CD4-positive, alpha-beta T cell treated with Interleukin-15 for 1 hour (primary cell): Measurements from ENCODE around the gene NHLRC1.
A peak's percentile ranks its signal among the peaks of the same experiment; 100 is the strongest.
"Not testable (repeated sequence)": the region's sequence is repeated elsewhere in the genome, so short reads cannot be mapped to it uniquely, and the experiment has no call there.

Experiments
- DNase-seq: peaks from one replicate; pipeline ENCODE4 v3.0.0-alpha.2; 2020

The NHLRC1 gene

DNA sequence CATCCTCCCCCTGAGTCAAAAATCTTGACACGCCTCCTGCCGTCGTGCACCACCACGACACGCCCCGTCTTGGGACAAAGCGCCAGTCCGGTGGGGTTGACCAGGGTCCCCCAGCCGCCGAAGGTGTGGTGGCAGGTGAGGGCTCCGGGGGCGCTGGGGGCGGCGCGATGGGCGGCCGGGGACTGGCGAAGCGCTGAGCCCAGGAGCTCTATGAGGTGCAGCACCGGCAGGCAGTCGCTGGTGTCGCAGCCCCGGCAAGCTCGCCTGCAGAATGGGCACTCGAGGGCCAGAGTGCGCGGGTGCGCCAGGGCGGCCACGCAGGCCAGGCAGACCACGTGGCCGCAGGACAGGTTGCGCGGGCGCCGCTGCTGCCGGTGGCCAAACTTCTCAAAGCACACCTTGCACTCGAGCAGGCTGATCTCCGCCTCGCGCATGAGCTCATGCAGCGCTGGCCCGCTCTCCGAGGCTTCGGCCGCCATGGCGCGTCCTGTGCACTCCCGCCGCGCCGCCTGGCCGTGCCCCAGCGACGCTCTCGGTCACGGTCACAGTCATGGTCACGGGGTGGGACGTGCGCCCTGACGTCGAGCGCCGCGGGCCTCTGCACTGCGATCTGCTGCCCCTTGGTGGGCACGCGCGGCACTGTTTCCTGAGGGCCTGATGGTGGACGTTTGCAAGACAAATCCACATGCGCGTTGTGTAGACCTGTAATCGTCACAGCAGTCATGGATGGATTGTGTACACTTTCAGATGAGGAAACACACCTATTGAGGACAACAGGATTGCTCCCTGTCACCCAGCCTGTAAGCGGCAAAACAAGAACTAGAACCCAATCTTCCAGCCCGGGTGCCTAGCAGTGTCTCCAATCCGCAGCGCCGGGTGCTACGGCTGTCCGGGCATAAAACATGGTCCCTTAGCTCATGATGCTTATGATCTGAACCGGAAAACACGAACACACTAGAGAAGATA, at the start of gene NHLRC1:
TSS of gene NHLRC1 (minus strand) at position 550 of the 966 bp plus-strand sequence. CDS start at position 479, 71 bp downstream.
- DNase-seq, result peak; percentile 81

DNA sequence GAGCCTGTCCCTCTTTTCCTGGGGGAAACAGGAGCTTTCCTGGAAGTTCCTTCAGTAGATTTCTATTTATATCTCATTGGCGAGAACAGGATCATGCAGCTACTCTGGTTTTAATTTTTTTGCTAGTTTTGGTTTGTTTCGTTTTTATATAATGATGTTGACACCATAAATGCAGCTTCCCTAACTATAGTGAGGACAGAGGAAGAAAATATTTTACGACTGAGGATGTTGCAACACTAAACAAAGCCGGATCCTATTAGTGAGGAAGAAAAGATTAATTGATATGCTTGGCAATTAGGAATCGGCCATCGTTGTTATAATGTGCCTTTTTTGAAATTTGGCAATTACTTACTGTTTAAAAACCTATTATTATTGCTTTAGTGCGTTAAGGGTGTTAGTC, 49.4 kb upstream of the NHLRC1 start:
- DNase-seq, result no peak

DNA sequence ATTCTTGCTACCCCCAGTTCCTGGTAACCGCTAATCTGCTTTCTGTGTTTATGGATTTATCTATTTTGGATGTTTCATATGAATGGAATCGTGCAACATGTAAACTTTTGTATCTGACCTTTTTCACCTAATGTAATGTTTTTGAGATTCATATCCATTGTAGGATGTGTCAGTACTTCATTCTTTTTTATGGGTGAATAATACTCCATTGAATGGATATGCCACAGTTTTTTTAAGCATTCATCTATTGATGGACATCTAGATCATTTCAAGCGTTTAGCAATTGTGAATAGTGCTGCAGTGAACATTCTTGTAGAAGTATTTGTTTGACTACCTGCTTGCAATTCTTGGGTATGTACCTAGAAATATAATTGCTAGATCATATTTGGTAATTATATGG, 45.8 kb upstream of the NHLRC1 start:
- no peak for DNase-seq

DNA sequence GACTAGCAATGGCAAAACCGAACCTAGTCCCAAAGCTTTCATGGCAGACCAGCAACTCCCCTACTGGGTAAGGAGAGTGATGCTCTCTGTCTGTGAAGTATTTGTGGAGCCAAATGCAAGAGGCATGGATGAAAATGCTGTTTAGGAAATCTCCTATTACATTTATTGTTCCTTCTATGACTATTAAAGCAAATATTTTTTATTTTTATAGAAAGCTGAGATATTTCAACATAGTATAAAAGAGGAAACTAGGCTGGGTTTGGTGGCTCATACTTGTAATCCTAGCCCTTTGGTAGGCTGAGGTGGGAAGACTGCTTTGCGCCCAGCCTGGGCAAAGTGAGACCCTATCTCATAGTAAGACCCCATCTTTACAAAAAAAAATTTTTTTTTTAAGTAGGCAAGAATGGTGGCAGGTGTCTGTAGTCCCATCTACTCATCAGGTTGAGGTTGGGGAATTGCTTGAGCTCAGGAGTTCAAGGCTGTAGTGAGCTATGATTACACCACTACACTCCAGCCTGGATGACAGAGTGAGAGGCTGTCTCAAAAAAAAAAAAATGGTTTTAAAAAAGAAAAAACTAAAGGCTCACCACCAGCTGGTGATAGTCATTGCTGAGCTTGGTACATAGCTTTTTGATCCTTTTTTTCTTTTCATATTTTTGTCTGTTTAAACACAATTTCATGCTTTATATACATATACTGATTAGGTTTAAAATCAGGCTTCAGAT, 44.0 kb upstream of the NHLRC1 start:
- no peak for DNase-seq

DNA sequence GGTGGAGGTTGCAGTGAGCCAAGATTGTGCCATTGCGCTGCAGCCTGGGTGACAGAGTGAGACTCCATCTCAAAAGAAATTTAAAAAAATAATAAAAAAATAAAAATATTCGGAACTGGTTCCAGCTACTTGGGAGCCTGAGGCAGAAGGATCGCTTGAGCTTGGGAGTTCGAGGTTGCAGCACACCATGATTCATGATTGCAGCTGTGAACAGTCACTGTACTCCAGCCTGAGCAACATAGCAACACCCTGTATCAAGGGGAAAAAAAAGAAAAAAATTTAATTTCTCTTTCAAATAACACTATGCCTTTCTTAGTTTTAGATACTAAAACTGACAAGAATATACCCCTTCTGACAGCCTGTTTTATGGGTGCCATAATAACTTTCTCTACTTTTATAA, 43.3 kb upstream of the NHLRC1 start:
- no peak for DNase-seq

DNA sequence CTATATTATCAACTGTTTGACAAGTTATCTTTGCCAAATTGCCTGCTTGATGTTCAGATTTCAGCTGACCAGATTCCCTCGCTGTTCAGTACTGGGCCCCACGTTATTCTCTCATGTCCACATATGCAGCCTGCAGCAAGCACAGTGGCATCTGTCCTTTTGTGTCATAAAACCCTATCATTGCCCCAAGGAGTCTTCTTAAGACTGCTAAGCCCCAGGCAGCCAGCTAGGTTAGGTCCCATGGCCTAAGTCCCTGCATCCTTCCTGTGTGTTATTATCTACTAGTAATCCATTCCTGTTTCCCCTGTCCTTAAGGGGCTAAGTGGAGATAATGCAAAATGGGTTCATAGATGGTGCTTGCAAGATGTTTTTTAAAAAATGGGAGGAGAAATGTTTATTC, 39.9 kb upstream of the NHLRC1 start:
- DNase-seq, result no peak

DNA sequence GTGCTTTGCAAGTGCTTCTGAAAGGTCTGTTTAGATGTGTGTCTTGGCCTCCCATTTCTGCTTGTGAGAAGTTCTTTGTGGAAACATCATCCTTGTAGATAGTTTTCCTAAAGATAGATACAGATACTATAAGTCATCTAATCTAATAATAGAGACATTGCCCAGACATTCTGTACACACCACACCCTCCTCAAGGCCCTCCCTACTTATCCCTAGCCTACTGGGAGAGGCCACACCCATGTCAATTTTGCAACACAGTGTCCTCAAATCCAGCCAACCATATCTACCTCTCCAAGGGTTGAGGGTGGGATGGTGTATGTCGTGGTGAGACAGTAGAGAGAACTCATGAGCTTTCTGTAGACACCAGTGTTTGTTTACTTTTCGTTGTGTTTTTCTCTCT, 39.0 kb upstream of the NHLRC1 start:
- DNase-seq, result no peak

DNA sequence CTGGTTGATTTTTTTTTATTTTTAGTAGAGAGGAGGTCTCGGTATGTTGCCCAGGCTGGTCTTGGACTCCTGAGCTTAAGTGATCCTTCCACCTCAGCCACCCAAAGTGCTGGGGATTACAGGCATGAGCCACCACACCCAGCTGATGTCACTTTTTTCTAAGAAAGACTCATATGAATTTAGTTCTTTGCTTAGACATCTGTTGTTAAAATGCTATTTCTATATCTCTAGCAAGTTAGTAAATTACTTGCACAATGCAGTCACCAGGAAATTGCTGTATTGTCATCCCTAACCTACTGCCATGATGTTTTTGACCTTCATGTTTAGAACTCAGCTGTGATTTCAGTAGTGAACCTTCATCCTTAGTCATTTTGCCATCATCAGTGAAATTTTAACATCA, 38.4 kb upstream of the NHLRC1 start:
- no peak for DNase-seq

DNA sequence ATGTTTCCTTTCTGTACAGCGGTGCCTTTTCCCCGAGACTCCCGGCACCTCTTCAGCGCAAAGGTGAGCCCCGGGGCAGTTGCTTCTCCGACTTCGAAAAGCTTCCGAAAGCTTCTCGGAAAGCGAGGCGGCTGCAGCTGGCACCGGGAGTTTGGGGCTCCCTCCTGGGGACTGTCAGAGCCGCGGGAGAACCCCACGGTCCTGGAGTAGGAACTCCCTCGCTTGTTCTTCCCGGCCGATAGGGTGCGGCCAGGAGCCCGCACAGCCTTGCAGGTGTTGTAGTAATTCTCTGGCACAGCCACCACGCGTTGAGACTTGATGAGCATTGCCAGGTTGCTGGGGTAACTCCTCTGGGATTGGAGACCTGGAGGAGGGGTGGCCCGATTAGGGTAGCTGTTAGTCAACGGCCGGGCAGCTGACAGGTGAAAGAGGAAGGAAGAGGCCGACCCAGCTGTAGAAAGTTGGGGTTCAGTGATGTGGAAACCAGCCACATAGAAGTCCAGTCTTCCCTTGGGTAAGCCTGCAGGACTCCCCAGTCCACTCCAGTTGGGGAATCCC, 33.5 kb upstream of the NHLRC1 start:
- peak; percentile 74 for DNase-seq

DNA sequence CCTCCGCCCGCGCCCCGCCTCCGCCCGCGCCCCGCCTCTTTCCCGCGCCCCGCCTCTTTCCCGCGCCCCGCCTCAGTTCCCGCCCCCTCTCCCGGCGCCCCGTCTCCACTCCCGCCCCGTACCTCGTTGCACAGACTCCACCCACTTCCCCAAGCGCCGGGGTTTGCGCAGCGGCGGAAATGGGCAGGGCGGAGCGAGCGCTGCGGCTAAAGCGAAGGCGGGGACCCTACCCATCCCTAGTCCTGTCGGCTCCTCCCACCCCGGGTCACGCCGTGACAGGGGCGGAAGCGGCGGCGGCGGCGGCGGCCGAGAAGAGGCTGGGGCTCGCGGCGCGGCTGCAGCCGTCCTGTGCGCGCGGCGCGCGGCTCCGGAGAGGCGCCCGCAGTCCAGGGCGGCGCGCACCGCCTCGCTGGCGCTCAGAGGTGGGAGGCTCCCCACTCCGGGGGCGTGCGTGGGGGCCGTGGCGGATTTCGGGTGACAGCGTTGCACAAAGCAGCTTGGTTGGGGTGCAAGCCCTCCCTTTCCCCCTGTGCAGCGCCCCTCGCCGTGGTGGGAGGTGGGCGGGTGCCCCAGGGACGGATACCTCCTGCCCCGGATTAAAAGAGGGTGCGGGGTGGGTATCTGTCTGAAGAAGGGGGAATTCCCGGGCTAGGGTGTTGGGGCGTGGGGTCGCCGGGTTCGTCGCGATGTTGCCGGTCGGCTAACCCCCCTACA, 32.8 kb upstream of the NHLRC1 start, which contains the start of gene KDM1B:
TSS of gene KDM1B (plus strand) at position 273 of the 714 bp plus-strand sequence. CDS start 4,474 bp downstream, outside the sequence.
- peak; percentile 99 for DNase-seq

DNA sequence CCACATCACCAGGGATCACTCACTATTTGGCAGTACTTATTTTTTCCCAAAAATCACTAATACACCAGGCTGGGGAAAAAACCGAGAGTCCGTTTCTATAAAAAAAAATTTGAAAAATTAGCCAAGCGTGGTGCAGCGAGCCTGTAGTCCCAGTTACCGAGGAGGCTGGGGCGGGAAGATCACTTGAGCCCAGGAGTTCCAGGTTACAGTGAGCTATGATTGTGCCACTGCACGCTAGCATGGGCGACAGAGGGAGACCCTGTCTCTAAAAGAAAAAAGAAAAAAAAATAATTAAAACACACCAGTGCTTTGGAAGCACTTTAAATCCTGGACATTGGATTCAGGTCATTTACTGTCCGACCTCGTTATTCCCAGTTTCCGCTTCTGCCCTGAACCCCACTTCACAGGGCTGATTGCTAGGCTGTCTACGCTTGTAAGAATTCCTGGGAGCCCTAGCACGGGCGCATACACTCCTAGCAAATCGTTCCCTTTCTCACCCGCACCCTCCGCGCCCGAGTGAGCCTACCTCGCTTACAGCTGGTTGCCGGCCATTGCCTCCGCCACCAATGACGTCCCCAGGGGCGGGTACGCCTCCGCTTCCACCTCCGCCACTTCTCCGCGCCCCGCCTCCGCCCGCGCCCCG, 32.2 kb upstream of the NHLRC1 start, which contains the start of gene TPMT:
TSS of gene TPMT (minus strand) at position 571 of the 643 bp plus-strand sequence. CDS start 5,950 bp downstream, outside the sequence.
- DNase-seq, result no peak

DNA sequence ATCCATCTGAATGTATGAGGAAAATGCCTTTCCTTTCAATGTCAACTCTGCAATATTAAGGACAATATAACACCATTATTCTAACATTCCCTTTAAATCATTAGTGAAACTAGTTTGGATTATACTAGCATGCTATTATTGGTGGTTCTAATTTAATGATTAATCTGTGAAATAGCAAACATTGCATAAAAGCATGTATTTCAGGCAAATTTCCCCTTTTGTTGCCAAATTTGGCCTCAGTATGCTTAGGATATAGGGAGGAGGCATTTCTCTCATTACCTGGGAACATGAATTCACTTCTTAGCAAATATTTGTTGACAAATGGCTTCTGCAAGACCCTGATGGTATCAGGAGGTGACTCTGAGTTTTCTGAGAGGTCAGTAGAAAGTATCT, 30.8 kb upstream of the NHLRC1 start:
- no peak for DNase-seq

DNA sequence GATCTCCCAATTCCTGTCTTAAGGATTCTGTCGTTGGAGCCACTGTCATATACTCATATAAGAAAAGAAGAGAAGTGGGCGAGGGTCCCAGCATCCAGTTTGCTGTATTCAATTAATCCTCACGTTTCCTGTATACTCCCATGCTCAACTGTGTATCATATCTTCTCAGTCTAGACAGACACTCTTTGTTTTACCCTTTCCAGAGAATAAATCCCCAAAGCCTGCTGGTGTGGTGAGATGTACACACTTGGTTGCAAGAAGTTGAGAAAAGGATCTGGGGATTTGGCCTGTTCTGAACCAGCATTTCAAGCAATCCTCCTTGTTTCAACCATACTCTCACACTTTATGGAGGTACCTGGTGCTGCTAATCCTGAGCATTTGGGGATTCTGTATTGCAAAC, 29.3 kb upstream of the NHLRC1 start:
- DNase-seq, result no peak

DNA sequence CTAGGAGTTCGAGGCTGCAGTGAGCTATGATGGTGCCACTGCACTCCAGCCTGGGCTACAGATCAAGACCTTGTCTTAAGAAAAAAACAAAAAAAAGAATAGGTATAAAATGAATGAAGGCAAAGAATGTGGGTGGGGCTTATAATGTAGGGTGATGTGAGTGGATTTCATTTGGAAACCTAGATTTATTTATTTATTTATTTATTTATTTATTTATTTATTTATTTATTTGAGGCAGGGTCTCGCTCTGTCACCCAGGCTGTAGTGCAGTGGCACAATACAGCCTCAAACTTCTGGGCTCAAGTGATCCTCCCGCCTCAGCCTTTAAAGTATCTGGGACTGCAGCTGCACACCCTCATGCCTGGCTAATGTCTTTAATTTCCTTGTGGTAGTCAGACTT, 28.9 kb upstream of the NHLRC1 start:
- DNase-seq, result not testable (repeated sequence)

DNA sequence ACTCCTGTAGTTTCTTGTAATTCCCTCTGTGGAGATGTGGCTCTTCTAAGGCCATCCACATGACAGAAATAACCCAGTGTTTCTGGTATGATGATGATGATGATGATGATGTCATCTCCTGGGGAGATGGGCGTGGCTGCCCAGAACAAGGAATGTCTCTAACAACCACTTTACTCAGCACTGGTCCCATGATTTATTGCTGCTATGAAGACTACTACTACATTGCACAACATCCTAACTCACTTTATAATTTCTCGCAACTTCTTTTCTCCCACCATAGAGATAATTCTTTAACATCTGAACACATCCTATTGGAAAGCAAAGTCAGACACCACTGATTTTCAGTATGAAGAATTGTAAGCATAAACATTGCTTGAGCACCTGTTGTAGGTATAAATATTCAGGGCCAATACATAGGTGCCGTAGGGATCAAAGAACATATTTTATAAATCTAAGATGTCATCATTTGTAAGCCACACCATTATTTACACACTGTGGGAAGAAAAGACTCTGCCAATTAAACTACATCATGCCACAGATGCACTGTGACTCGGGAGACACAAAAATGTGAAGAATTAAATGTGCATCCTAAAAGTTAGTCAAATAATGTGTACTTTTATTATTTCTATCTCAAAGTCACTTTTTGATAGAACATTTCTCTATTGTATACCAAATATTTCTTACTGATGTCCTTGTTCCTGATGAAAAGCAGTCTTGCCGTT, 26.0 kb upstream of the NHLRC1 start:
- no peak for DNase-seq

DNA sequence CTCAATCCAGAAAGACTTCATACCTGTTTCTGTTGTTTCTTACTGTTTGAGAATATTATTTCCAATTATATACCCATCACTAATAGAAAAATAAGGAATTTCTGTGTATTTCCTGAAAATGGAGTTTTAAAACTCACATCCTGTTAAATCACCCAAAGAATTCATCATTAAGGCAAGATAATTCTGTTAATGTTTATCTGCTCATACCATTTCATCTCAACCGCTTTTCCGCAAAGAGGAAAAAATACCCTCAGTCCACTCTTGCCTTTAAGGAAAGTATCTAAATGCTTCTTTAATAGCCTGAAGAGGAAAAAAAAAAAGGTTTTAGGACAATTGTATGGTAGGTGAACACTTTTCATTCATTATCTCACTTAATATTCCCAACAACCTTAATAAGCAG, 25.1 kb upstream of the NHLRC1 start:
- DNase-seq, result no peak

DNA sequence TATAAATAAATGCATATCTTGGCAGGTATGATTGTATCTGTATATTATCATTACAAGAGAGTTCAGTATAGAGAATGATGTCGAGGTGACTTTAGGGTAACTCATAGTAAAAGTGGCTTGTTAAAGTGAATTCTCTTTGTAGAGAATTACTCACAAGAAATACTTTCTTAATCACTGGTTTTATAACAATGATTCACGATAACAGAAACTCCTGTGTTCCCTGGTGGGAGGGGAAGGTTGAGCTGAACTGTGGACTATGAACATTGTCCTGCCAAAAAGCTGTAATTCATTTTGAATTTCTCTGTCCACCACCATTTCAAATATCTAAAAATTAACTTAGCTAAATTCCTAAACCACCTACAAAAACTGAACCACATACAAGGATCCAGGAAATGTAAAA, 24.7 kb upstream of the NHLRC1 start:
- DNase-seq, result no peak

DNA sequence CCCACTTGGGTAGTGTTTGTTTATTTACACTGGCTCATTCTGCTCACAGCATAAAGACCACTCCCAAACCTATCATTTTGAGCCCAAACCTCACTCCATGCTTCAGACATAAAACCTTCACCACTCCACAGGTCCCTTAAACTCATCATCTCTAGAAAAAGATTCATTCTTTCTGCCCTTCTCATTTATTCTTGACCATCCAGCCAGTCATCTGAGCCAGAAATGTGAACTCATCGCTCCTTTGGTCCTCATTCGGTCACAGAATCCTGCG, 20.0 kb upstream of the NHLRC1 start:
- no peak for DNase-seq

DNA sequence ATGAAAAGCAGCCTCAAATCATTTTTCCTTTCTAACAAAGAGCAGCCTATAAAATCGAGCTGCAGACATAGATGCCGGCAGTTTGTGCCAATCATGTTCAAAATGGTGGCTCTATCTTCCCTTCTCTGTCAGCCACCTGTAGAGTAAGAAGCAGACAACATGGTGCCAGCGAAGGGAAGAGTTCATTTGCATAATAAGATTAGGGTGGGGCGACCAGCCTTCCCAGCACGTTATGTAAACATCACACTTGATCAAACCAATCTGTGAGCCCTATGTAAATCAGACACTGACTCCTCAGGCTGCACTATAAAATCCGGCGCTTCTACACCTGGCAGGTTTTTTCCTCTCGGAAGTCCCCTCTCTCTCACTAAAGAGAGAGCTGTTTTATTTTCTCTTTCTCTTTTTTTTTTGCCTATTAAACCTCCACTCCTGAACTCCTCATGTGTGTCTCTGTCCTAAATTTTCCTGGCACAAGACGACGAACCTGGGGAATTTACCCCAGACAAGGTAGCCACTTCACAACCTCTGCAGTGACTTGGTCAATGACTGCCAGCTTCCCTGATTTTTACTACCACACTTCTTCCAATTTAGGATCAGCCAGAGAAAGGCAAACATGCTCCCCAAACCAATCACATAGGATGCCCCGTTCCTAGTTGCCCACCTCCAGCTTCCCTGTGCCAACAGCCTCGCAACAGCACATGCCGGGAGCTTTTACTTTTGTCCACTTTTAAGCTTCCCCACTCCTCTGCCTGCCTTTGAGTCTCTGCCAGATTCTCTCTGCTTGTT, 19.5 kb upstream of the NHLRC1 start:
- no peak for DNase-seq

DNA sequence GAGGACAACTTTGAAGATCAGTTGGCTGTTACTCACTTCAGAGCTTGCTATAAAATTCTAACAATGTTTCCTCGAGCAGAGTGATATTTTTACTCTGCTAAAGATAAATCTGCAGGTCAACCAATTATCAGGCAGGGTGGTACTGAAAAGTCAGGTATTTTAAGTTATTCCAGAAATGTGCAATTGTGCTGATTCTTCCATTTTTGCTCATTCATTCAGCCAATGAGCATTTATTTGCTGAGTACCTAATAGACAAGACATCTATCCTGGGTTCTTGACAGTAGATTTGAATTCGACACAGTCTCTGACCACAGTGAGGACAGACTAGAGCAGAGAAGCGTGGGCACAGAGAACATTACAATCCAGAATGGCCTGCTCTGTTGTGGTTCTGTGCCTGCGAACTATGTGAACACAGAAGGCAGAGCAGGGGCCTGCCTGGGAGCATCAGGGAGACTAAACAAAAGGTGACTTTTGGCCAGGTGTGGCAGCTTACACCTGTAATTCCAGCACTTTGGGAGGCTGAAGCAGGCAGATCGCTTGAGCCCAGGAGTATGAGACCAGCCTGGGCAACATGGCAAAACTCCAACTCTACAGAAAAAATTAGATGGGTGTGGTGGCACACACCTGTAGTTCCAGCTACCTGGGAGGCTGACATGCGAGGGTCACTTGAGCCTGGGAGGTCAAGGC, 17.6 kb upstream of the NHLRC1 start:
- DNase-seq, result no peak
